ENCODE measurements around the gene MYCBPAP. TPM values are rescaled to one million over a fixed set of nuclear protein-coding genes. Genes with fewer than 3 reads are reported as not detected.

Gene MYCBPAP
- total RNA-seq (2014; rRNA removed) (0.29 and 1.9 TPM in 2 replicates), Bru-seq, nascent RNA (percentile 29 among the genes with signal in this experiment), BruChase-seq, experiment 1, labeled RNA remaining after a 6-hour chase (percentile 32 among the genes with signal in this experiment), BruChase-seq, experiment 2, labeled RNA remaining after a 2-hour chase (percentile 30 among the genes with signal in this experiment)
- long read RNA-seq, partial matches to known transcripts: 0 of 1 reads
- long read RNA-seq, other reads (novel, unspliced or antisense): 1 of 1 reads

GRCh38 chr17:50507871-50508572 lies at the start of gene MYCBPAP:
TSS of gene MYCBPAP (plus strand) at chr17:50508439. CDS start at chr17:50508675, 236 bp downstream.
- CTCF ChIA-PET: no interaction called here
- intact Hi-C loops (cut with micrococcal nuclease): no loop called here
- TSS peak; percentile 51 for BruUV-seq (replicated peaks)

DNA sequence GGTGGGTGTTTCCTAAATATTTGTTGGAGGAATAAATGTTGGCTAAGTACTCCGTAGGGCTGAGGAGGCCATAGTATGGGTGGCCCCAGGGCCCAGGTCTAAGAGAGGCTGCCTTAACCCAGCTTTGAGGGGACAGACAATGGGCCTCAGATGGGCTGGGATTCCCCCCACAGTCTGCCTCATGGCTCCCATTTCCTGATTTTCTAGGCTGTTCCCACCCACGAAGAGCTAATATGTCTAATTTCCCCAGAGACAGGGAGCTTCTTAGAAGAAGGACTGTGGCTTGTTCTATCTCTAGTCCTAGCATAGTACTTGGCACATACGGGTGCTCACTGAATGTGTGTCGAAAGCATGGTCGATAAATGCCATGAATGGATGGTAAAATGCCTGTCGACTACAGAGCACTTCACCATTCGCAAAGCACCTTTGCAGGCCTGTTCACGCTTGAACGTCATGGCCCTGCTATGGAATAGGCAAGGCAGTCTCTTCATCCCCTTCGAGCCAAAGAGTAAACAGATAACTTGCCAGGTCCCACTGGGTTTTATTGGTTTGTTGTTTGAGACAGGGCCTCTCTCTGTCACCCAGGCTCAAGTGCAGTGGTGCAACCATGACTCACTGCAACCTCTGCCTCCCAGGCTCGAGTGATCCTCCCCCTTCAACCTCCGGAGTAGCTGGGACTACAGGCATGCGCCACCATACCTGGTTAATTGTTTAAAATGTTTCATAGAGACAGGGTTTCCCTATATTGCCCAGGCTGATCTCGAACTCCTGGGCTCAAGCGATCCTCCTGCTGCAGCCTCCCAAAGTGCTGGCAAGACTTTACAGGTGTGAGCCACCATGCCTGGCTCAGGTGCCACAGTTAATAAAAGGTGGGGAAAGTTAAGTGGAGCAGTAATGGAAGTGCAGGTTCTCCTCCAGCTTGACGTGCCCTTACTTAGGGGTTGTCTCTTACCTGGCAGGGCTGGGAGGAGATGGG lies 49.2 kb upstream of the MYCBPAP start:
- POLR2A ChIA-PET (ENCODE audit: unreplicated experiment): no interaction called here
- no TSS peak for BruUV-seq (replicated peaks)

More at GRCh38 chr17:50507871-50508572, at the start of gene MYCBPAP:
- Histone ChIP-seq H3K9me3 (ENCODE audit: low read length) (no peaks in the 10 kb centered on the region), H3K79me2 (ENCODE audit: low read length) (no peaks in the 10 kb centered on the region), H3K9me2 (replicated peaks; ENCODE audit: low read length) (no peaks in the 10 kb centered on the region), H2AFZ (ENCODE audit: low read length) (peak within 1 kb of the TSS; percentile 83), H3K4me1 (ENCODE audit: insufficient read depth, low read length) (peaks cover 15% of the 10 kb centered on the region), H3F3A (ENCODE audit: low read length, unreplicated experiment) (no peaks in the 10 kb centered on the region), H3K36me3 (ENCODE audit: low read depth, low read length) (no peaks in the 10 kb centered on the region), H3K9ac (ENCODE audit: low read length) (peak within 1 kb of the TSS; percentile 23), H4K20me1 (ENCODE audit: low read length) (no peaks in the 10 kb centered on the region), H3K27me3 (ENCODE audit: low read length) (no peaks in the 10 kb centered on the region), H3K4me2 (ENCODE audit: low read length) (peak within 1 kb of the TSS; percentile 76), H3K4me3 (ENCODE audit: low read length) (peak within 1 kb of the TSS; percentile 63), H3K27ac (ENCODE audit: low read length) (no peak within 1 kb of the TSS)
- ATAC-seq: peak; percentile 85
- DNase-seq: peak; percentile 61
- TF ChIP-seq CTCF (conservative IDR thresholded peaks at IDR 0.05; ENCODE audit: low read depth, low read length): peak; percentile 44
- no peak for TF ChIP-seq EZH2 (IDR thresholded peaks at IDR 0.05; ENCODE audit: low read length, unreplicated experiment)
- POLR2A ChIA-PET (ENCODE audit: unreplicated experiment): no interaction called here

More for the DNA sequence above, 49.2 kb upstream of the MYCBPAP start:
- Histone ChIP-seq H4K20me1 (ENCODE audit: low read length) (no peaks in the 10 kb centered on the region), H3K4me1 (ENCODE audit: insufficient read depth, low read length) (peaks cover 33% of the 10 kb centered on the region), H3F3A (ENCODE audit: low read length, unreplicated experiment) (no peaks in the 10 kb centered on the region), H3K4me2 (ENCODE audit: low read length) (peak overlapping the region; percentile 49), H3K27ac (ENCODE audit: low read length) (peak overlapping the region; percentile 65), H3K4me3 (ENCODE audit: low read length) (no peak overlapping the region), H2AFZ (ENCODE audit: low read length) (no peak overlapping the region), H3K9me3 (ENCODE audit: low read length) (no peaks in the 10 kb centered on the region), H3K9ac (ENCODE audit: low read length) (no peak overlapping the region), H3K27me3 (ENCODE audit: low read length) (no peaks in the 10 kb centered on the region), H3K9me2 (replicated peaks; ENCODE audit: low read length) (no peaks in the 10 kb centered on the region), H3K79me2 (ENCODE audit: low read length) (0 out of 2 replicates have a peak, but pooled peaks cover 4% of the 10 kb centered on the region), H3K36me3 (ENCODE audit: low read depth, low read length) (no peaks in the 10 kb centered on the region; the same call in 1 of the 2 replicates)
- DNase-seq: peak; percentile 98
- peak; percentile 96 for ATAC-seq
- intact Hi-C loops (cut with micrococcal nuclease): loop anchor here (1.0 to 5.0 kb wide), 2 partner anchors 37 to 62 kb away; partner anchors contain the start of gene LRRC59
- CTCF ChIA-PET: interaction anchor here (1.0 to 1.5 kb wide), 2 partner anchors 61 to 68 kb away, joined by 3 to 4 read pairs; no protein-coding TSS in a partner anchor
- TF ChIP-seq CTCF (conservative IDR thresholded peaks at IDR 0.05; ENCODE audit: low read depth, low read length) (no peak), EZH2 (IDR thresholded peaks at IDR 0.05; ENCODE audit: low read length, unreplicated experiment) (no peak), EZH2phosphoT487 (IDR thresholded peaks at IDR 0.05; ENCODE audit: borderline replicate concordance, low read length) (no peak)

Measured in PC-3 (cell line).